ENCODE results near the gene CRYBB3.
"Not testable (repeated sequence)": the region's sequence is repeated elsewhere in the genome, so short reads cannot be mapped to it uniquely, and the experiment has no call there.

Gene CRYBB3

DNA sequence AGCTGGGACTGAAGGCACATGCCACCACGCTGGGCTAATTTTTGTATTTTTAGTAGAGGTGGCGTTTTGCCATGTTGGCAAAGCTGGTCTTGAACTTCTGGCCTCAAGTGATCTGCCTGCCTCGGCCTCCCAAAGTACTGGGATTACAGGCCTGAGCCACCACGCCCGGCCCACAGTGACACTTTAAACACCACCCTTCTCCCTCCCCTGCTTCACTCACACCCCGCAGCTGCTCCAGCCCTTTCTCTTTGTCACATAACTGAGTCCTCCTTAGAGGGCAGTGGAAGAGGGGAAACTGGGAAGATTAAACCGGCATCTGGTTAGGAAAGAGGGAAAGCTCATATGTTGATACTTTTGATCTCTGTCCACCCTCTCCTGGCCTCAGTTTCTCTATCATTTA lies 4.9 kb downstream of the CRYBB3 start:
- in situ Hi-C loops (cut with MboI; ENCODE audit: low sequenced_read_pairs): not testable (repeated sequence)

DNA sequence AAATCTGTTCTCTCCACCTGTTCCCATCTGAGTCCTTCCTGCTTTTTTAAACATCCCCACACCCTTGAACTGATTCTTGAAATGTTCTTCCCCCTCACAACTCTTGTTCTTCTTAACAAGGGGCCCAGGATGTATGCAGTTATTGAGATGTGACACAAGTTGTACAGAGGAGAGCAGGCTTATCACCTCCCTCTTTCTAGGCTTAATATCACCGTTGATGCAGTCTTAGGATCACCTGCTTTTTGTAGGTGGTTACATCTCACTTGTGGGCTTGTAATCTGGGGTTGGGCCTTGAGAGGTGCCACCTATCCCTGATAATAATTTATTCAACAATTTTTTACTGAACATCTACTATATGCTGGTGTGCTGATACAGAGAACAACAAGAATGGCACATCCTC lies 6.2 kb downstream of the CRYBB3 start:
- in situ Hi-C loops (cut with MboI; ENCODE audit: low sequenced_read_pairs): no loop called here

GRCh38 chr22:25206998-25207397 lies 7.3 kb downstream of the CRYBB3 start:
- in situ Hi-C loops (cut with MboI; ENCODE audit: low sequenced_read_pairs): no loop called here

- in situ Hi-C loops (cut with MboI; ENCODE audit: low sequenced_read_pairs): no loop called here
Observed at GRCh38 chr22:25207553-25208157, 8.0 kb downstream of the CRYBB3 start.

- in situ Hi-C loops (cut with MboI; ENCODE audit: low sequenced_read_pairs): no loop called here
Observed at GRCh38 chr22:25208328-25208727, 8.7 kb downstream of the CRYBB3 start.

- in situ Hi-C loops (cut with MboI; ENCODE audit: low sequenced_read_pairs): no loop called here
Observed at GRCh38 chr22:25208743-25209505, 9.3 kb downstream of the CRYBB3 start.

GRCh38 chr22:25210793-25211192 lies 11.1 kb downstream of the CRYBB3 start:
- in situ Hi-C loops (cut with MboI; ENCODE audit: low sequenced_read_pairs): no loop called here

- in situ Hi-C loops (cut with MboI; ENCODE audit: low sequenced_read_pairs): no loop called here
Observed at GRCh38 chr22:25212337-25212736, 12.7 kb downstream of the CRYBB3 start.

- in situ Hi-C loops (cut with MboI; ENCODE audit: low sequenced_read_pairs): no loop called here
Observed at GRCh38 chr22:25213221-25213620, 13.6 kb downstream of the CRYBB3 start.

DNA sequence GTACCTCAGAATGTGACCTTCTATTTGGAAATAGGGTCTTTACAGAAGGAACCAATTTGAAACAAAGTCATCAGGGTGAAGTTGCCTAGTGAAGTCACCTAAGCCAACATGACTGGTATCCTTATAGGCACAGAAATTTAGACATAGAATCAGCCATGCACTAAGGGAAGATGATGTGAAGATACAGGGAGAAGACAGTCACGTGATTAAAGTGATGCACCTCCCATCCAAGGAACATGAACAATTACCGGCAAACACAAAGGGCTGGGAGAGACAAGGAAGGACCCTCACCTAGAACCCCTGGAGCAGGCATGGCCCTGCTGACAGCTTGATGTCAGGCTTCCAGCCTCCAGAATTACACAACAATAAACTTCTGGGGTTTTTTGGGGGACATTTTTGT lies 16.6 kb downstream of the CRYBB3 start:
- in situ Hi-C loops (cut with MboI; ENCODE audit: low sequenced_read_pairs): no loop called here

GRCh38 chr22:25219211-25219689 lies 19.6 kb downstream of the CRYBB3 start, which contains the start of gene CRYBB2:
CRYBB2 (plus strand) TSS chr22:25219639; CDS start chr22:25221430, 1,791 bp downstream.
- in situ Hi-C loops (cut with MboI; ENCODE audit: low sequenced_read_pairs): no loop called here

GRCh38 chr22:25219948-25220442 lies 20.3 kb downstream of the CRYBB3 start:
- in situ Hi-C loops (cut with MboI; ENCODE audit: low sequenced_read_pairs): no loop called here

DNA sequence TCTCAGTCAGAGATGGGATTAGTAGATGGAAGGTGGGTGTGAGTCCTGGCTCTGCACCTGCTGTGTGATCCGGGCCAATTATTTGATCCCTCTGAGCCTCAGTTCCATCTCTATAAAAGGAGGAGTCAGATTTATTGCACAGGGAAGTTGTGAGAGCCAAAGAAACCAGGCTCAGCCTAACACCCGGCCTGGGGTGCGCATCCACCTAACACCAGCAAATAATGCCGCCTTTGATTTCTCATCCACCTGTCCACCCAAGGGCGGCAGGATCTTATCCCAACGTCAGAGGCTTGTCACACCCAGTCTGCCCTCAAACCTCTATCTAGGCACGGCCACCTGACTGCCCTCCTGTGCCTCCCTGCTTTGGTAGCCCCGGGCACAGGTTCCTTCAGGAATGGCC lies 22.1 kb downstream of the CRYBB3 start:
- in situ Hi-C loops (cut with MboI; ENCODE audit: low sequenced_read_pairs): no loop called here

- in situ Hi-C loops (cut with MboI; ENCODE audit: low sequenced_read_pairs): no loop called here
Observed at GRCh38 chr22:25223269-25223850, 23.7 kb downstream of the CRYBB3 start.

DNA sequence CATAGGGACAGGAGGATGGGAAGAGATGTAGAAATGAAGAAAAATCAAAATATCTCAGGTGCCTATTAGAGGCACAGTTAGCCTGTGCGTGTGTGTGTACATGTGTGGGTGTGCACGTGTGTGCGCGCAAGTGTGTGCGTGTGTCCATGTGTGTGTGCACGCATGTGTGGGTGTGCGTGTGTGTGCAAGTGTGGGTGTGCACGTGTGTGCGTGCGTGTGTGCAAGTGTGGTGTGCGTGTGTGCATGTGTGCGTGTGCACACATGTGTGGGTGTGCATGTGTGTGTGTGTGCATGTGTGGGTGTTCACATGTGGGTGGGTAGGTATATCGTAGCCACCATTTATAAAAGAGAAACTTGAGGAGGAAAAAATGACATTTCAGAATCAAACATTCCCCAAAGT lies 29.2 kb downstream of the CRYBB3 start:
- in situ Hi-C loops (cut with MboI; ENCODE audit: low sequenced_read_pairs): no loop called here

GRCh38 chr22:25230760-25231159 lies 31.1 kb downstream of the CRYBB3 start:
- in situ Hi-C loops (cut with MboI; ENCODE audit: low sequenced_read_pairs): not testable (repeated sequence)

- in situ Hi-C loops (cut with MboI; ENCODE audit: low sequenced_read_pairs): no loop called here
Observed at GRCh38 chr22:25232301-25232700, 32.6 kb downstream of the CRYBB3 start.

- in situ Hi-C loops (cut with MboI; ENCODE audit: low sequenced_read_pairs): not testable (repeated sequence)
Observed at GRCh38 chr22:25233706-25234105, 34.0 kb downstream of the CRYBB3 start.

GRCh38 chr22:25235547-25236290 lies 36.1 kb downstream of the CRYBB3 start:
- in situ Hi-C loops (cut with MboI; ENCODE audit: low sequenced_read_pairs): no loop called here

DNA sequence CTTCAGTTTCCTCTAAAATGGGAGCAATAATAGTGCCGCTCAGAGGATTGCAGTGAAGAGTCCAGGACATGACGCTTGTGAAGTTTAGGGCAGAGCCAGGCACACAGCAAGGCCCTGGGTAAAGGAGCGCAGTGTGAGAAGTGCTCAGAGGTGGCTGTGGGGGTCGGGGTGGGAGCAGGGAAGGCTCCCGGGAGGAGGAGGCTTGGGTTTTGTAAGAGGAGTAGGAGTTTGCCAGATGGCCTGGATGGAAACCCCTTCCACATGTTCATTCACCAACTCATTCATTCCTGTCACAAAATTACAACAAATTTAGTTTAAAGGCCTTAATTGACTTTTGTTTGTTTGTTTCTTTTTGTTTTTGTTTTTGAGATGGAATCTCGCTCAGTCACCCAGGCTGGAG lies 36.8 kb downstream of the CRYBB3 start:
- in situ Hi-C loops (cut with MboI; ENCODE audit: low sequenced_read_pairs): no loop called here

- in situ Hi-C loops (cut with MboI; ENCODE audit: low sequenced_read_pairs): no loop called here
Observed at GRCh38 chr22:25237503-25237902, 37.8 kb downstream of the CRYBB3 start.

All from HL-60/S4 treated with phorbol 12-myristate 13-acetate at 8.2 ng/mL for 4 days and 3 days (cell line).